Lower leg skin (tissue), 4 donors: ENCODE data around the gene DLGAP4. TPM values are rescaled to one million over a fixed set of nuclear protein-coding genes. Genes with fewer than 3 reads are reported as not detected.

Experiments
- DNase-seq, 2 donors: peaks; one replicate each; pipeline ENCODE4 v3.0.0-alpha.2; 2019; ENCODE audit warnings: low spot score in 2 of 2
- H3K4me3 ChIP-seq: fragments of 200-600 bp; sonication (generic); 2 replicates; pipeline ENCODE4 v1.5.1; 2017; ENCODE audit warnings: mild to moderate bottlenecking, low read depth; ENCODE audit not compliant: poor library complexity, severe bottlenecking
- POLR2A ChIP-seq, 2 donors: fragments of 450-650 bp; IDR thresholded peaks; one replicate each; pipeline ENCODE4 v1.6.1; 2016 to 2017; ENCODE audit warnings: antibody characterized with exemption in 2 of 2, mild to moderate bottlenecking in 1 of 2, moderate library complexity in 1 of 2
- WGBS, 2 donors: methylation state at CpG; one replicate each; pipeline ENCODE4 v1.1.5; 2018; 5-methylcytosine and 5-hydroxymethylcytosine counted together
- intact Hi-C: fragments of 100-400 bp; cut with DNase I; formaldehyde crosslinking; loops from one replicate; pipeline ENCODE4 v1.15.0; 2023; ENCODE audit warnings: low total_unique reads
- total RNA-seq, 4 donors: library from RNA; depleted of rRNA; stranded (reverse); fragments of >200 nt; gene quantifications; one replicate each; pipeline ENCODE4 v1.1.0, GENCODE V29; 2016
- TF ChIP-seq, protein P1 (sequence below), 3 donors: fragments of 450-650 bp; IDR thresholded peaks; one replicate each; pipeline ENCODE4 v1.5.1; 2016; ENCODE audit warnings: antibody characterized with exemption in 3 of 3, mild to moderate bottlenecking in 3 of 3, moderate library complexity in 2 of 3

Gene DLGAP4
- total RNA-seq, 4 donors from 2014 or later = 75.9 to 162 (median 87.7) TPM

GRCh38 chr20:36546111-36546736 is 240.1 kb downstream of the DLGAP4 start:
- intact Hi-C loops = loop anchor here (5.0 kb wide), 1 partner anchor 866 kb away; no protein-coding TSS in a partner anchor
- DNase-seq = no peak
- 80 to 83% methylated on average over 10 to 14 of the region's 14 CpGs for WGBS, 2 donors
- TF ChIP-seq POLR2A (IDR thresholded peaks at IDR 0.05) = no peak
- TF ChIP-seq, protein P1, sequence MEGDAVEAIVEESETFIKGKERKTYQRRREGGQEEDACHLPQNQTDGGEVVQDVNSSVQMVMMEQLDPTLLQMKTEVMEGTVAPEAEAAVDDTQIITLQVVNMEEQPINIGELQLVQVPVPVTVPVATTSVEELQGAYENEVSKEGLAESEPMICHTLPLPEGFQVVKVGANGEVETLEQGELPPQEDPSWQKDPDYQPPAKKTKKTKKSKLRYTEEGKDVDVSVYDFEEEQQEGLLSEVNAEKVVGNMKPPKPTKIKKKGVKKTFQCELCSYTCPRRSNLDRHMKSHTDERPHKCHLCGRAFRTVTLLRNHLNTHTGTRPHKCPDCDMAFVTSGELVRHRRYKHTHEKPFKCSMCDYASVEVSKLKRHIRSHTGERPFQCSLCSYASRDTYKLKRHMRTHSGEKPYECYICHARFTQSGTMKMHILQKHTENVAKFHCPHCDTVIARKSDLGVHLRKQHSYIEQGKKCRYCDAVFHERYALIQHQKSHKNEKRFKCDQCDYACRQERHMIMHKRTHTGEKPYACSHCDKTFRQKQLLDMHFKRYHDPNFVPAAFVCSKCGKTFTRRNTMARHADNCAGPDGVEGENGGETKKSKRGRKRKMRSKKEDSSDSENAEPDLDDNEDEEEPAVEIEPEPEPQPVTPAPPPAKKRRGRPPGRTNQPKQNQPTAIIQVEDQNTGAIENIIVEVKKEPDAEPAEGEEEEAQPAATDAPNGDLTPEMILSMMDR (IDR thresholded peaks at IDR 0.05) = no peak
- no peak overlapping the region for H3K4me3 ChIP-seq

- no peak overlapping the region for H3K4me3 ChIP-seq
- TF ChIP-seq, protein P1 (IDR thresholded peaks at IDR 0.05) = no peak
- no peak for TF ChIP-seq POLR2A (IDR thresholded peaks at IDR 0.05)
- intact Hi-C loops = loop anchor here (5.0 kb wide), 1 partner anchor 865 kb away; no protein-coding TSS in a partner anchor
- WGBS, 2 donors = 81 to 84% methylated on average over 6 to 12 of the region's 12 CpGs
- DNase-seq = no peak
Measured at GRCh38 chr20:36547186-36548005, 241.3 kb downstream of the DLGAP4 start.

GRCh38 chr20:36548006-36548315 is 241.8 kb downstream of the DLGAP4 start:
- DNase-seq = no peak
- 74 to 75% methylated on average over 10 to 12 of the region's 12 CpGs for WGBS, 2 donors
- TF ChIP-seq, protein P1 (IDR thresholded peaks at IDR 0.05) = no peak
- TF ChIP-seq POLR2A (IDR thresholded peaks at IDR 0.05) = no peak
- intact Hi-C loops = loop anchor here (5.0 kb wide), 1 partner anchor 864 kb away; no protein-coding TSS in a partner anchor
- H3K4me3 ChIP-seq = no peak overlapping the region

GRCh38 chr20:36548704-36549627 is 242.8 kb downstream of the DLGAP4 start:
- H3K4me3 ChIP-seq = no peak overlapping the region
- WGBS, 2 donors = 84 to 87% methylated on average over 22 to 23 of the region's 23 CpGs
- TF ChIP-seq, protein P1 (IDR thresholded peaks at IDR 0.05) = no peak
- TF ChIP-seq POLR2A (IDR thresholded peaks at IDR 0.05) = no peak
- no peak for DNase-seq
- intact Hi-C loops = loop anchor here (5.0 kb wide), 1 partner anchor 863 kb away; no protein-coding TSS in a partner anchor

DNA sequence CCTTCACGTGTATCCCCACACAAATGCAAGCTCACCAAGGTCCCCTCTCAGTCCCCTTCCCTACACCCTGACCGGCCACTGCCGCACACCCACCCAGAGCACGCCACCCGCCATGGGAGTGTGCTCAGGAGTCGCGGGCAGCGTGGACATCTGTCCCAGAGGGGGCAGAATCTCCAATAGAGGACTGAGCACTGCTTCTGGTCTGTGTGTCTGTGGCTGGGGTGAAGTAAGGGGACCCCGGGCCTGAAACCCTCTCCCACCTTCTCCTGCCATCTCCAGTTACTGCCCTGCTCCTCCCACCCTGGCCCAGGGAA is 243.4 kb downstream of the DLGAP4 start:
- intact Hi-C loops = loop anchor here (5.0 kb wide), 1 partner anchor 863 kb away; no protein-coding TSS in a partner anchor
- no peak for DNase-seq
- TF ChIP-seq, protein P1 (IDR thresholded peaks at IDR 0.05) = no peak
- no peak for TF ChIP-seq POLR2A (IDR thresholded peaks at IDR 0.05)
- H3K4me3 ChIP-seq = no peak overlapping the region
- WGBS, 2 donors = 81 to 93% methylated on average over 9 of the region's 9 CpGs
